ENCODE measurements around the gene WFIKKN1. TPM values are rescaled to one million over a fixed set of nuclear protein-coding genes. Genes with fewer than 3 reads are reported as not detected.

Gene WFIKKN1
- total and polyA plus RNA-seq, 2 of the 13 experiments (the other 11 are each of a cell fraction or from before 2014, with no cell fraction given): 1.7 to 4.9 TPM

GRCh38 chr16:588889-589657, 41.7 kb upstream of the WFIKKN1 start (continued):
- TF ChIP-seq ZNF609 (CRISPR knock-in tag; IDR thresholded peaks at IDR 0.05; ENCODE audit: borderline replicate concordance): peak; percentile 23; the same call in 1 of the 2 replicates
- TF ChIP-seq STAT6 (CRISPR knock-in tag; IDR thresholded peaks at IDR 0.05; ENCODE audit: borderline replicate concordance): no peak
- TF ChIP-seq SP140L (CRISPR knock-in tag; IDR thresholded peaks at IDR 0.05; ENCODE audit: borderline replicate concordance): no peak
- no peak for TF ChIP-seq ZNF572 (CRISPR knock-in tag; IDR thresholded peaks at IDR 0.05)
- no peak for TF ChIP-seq HMG20A (CRISPR knock-in tag; IDR thresholded peaks at IDR 0.05; ENCODE audit: borderline replicate concordance)
- no peak for TF ChIP-seq LRRFIP1 (CRISPR knock-in tag; conservative IDR thresholded peaks at IDR 0.05)
- no peak for TF ChIP-seq FOXK2 (IDR thresholded peaks at IDR 0.05)
- TF ChIP-seq FOXC1 (CRISPR knock-in tag; IDR thresholded peaks at IDR 0.05; ENCODE audit: borderline replicate concordance): no peak
- no peak; the same call in 1 of the 2 replicates for TF ChIP-seq ZSCAN25 (CRISPR knock-in tag; IDR thresholded peaks at IDR 0.05)
- peak; percentile 71; the same call in 1 of the 2 replicates for TF ChIP-seq GMEB1 (CRISPR knock-in tag; IDR thresholded peaks at IDR 0.05; ENCODE audit: borderline replicate concordance)
- TF ChIP-seq ZNF552 (CRISPR knock-in tag; IDR thresholded peaks at IDR 0.05; ENCODE audit: borderline replicate concordance): 0 out of 2 replicates have a peak, but pooled peaks have one; percentile 14
- TF ChIP-seq ZSCAN20 (CRISPR knock-in tag; IDR thresholded peaks at IDR 0.05; ENCODE audit: borderline replicate concordance): no peak
- TF ChIP-seq FOSL2 (CRISPR knock-in tag; IDR thresholded peaks at IDR 0.05): no peak
- no peak for TF ChIP-seq ZNF512 (CRISPR knock-in tag; IDR thresholded peaks at IDR 0.05)
